GM21529 (cell line): ENCODE measurements around the gene STK33.

Source experiments
- ATAC-seq: cut with Tn5 transposase; IDR thresholded peaks from one replicate; pipeline ENCODE4 v1.9.1; 2021; ENCODE audit not compliant: unreplicated experiment

Gene STK33

DNA sequence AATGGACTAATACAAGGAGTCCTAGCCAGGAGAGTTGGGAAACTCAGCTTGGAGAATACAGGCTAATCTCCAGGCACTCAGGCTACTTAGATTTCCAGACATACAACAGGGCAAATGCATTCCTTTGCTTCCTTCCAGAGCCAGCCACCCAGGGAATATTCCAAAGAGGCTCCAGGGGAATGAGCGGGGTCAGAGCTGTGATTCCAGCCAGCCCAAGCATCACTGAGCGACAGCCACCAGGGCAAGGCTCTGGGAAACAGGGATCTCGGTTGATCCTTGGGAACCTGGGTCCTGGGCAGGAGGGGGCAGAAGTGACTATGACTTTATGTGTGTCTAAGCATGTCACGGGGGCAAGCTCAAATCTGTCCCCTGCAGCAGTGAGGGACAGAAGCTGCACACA lies 218.1 kb downstream of the STK33 start:
- no peak for ATAC-seq

DNA sequence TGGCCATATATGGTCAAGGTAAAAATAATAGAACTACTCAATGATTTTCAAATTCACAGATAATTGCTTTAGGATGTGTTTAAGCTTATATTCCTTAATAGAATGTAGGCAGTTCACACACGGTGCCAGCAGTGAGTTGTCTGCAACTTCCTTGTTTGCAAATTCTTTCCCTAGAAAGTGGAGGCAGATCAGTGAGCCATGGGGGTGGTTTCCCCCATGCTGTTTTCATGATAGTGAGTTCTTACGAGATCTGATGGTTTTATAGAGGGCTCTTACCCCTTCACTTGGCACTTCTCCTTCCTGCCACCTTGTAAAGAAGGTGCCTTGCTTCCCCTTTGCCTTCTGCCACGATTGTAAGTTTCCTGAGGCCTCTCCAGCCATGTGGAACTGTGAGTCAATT lies 218.6 kb downstream of the STK33 start:
- no peak for ATAC-seq

DNA sequence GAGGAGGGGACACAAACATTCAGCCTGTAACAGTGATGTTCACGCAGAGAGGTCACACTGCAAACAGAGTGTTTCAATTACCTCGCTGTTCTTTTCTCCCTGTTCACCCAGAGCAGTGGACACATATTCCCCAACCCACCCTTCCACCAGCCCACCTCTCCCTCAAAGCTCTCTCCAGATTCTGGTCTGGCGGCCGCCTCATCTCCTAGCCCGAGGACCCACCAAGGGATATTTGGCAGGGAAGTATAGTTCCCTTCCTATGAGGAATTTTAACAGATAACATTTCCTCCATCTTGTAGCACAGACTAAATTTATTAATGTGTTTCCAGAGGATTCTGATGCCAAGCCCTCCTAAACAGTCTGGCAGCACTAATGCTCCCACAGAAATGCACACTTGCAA lies 219.3 kb downstream of the STK33 start:
- ATAC-seq = no peak

GRCh38 chr11:8373519-8374432 lies 220.3 kb downstream of the STK33 start:
- no peak for ATAC-seq

GRCh38 chr11:8372641-8373381 lies 221.2 kb downstream of the STK33 start:
- ATAC-seq = no peak

GRCh38 chr11:8371516-8371884 lies 222.5 kb downstream of the STK33 start:
- ATAC-seq = no peak

GRCh38 chr11:8370812-8371515 lies 223.1 kb downstream of the STK33 start:
- no peak for ATAC-seq

- no peak for ATAC-seq
These were observed 224.3 kb downstream of the STK33 start for GRCh38 chr11:8369592-8370205.

GRCh38 chr11:8368772-8369171 lies 225.3 kb downstream of the STK33 start:
- ATAC-seq = no peak

GRCh38 chr11:8368194-8368593 lies 225.8 kb downstream of the STK33 start:
- ATAC-seq = no peak

GRCh38 chr11:8366316-8366715 lies 227.7 kb downstream of the STK33 start:
- no peak for ATAC-seq

DNA sequence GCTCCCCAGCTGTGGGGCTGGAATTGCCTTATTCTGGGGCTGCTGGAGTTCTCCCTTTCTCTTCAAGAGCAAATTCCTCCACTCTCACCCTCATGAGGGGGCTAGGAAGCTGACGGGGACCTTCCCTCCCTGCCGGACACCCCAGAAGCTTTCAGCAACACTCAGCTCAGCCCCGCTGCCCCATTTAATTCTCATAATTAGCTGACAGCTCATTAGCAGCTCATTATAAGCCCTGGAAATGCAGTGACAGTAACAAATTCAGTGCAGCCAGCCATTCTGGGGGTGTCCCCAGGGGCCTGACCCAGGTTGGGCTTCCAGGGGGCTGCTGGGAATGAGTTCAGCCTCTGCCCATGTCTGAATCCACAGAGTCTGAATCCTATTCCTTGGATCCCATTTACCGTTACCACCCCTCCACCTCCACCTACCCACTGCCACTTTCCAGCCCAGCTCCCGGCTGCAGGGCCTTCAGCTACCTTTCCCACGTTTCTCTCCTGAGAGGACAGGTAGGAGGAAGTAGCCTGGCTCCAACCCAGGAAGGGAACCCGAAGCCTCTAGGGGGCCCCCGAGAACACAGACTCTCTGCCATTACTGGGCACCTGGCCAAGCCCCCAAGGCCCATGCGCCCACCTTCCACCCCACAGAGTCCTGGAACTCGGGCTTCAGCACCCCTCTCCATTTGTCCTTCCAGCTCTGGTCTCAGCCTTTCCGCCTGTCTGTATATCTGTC lies 228.6 kb downstream of the STK33 start:
- ATAC-seq = no peak

DNA sequence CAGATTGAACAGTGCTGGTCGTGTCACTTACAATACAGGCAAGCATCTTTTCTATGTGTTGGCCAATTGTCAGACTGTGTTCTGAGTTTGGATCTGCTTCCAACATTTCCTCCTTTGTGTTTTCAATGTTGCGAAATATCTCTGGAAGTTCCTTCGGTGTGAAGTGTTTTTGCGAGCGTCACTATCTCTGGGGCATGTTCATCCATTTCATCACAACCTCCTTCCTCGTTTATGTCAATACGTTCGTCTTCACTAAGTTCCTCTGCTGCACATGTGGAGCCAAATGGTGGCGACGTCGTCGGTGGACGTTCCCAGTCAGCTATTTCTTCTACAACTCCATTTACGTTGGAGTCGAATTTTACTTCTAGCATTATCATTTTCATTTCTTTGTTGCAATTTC lies 230.1 kb downstream of the STK33 start:
- ATAC-seq = no peak

GRCh38 chr11:8362899-8363298 lies 231.1 kb downstream of the STK33 start:
- no peak for ATAC-seq

- ATAC-seq = no peak
These were observed 231.5 kb downstream of the STK33 start for GRCh38 chr11:8362491-8362890.

DNA sequence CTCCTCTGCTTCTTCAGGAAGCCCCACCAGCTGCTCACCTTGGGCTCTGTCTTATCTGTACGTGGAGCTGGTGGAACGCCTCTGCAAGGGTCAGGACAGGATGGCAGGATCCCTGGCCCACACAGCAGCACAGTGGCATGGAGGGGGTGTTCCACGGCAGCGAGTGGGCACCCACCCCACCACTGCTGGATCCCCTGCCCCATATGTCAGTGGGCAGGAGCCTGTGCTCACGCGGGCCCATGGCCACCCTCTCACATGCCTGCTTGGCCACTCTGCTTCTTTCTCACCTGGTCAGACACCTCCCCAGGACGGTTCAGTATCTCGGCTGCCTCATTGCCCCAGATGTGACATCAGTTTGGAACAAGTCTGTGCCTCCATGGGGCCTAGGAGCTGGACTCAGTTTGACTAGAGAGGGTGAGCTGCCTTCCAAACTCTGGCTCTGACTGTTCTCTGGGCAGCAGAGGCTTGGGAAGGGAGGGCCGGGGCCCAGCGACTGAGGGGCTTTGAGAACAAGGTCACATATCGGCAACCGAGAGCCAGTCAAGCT lies 232.3 kb downstream of the STK33 start:
- no peak for ATAC-seq

DNA sequence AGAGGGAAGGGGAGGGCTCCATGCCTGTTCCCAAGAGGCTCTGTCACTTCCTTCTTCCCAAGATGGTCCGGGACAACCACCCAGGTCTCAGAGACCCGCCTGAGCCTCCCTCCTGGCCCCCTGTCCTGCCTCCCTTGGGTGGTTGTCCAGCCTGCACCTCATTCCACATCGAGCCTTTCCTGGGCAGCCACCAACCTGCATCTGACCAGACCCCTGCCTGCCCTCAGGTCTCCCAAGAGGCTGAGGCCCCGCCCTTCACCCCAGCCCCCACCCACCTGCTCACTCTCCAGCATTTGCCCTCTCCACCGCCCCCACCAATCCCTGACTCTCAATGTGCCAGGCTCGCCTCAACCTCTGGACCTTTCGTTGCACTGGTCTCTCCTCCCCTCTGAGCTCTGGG lies 232.8 kb downstream of the STK33 start:
- ATAC-seq = no peak

DNA sequence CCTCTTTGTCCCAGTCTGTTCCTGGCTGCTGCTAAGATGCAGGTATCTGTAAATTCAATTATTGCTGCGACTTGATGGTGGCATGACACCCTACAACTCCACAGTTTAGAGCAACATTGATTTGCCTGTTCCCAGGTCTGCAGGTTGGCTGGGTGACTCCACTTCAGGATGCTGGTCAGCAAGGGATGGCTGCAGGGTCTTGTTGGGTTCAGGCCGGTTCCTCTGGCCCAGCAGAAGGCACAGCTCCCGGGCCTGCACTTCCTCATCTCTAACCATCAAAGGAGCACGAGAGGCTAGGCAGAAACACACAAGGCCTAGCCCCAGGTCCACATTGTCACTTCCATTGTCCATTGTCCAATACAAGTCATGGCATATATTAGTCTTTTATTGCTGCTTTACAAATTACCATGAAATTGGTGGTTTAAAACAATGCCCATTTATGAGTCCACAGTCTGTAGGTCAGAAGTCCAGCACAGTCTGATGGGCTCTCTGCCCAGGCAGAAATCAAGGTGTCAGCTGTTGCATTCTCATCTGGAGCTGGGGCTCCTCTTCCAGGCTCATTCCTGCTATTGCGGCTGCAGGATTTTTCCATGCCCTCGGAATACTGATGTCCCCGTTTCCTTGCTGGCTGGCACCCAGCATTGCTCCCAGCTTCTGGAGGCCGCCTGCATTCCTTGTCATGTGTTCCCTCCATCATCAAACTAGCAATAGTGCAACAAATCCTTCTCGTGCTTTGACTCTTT lies 233.8 kb downstream of the STK33 start:
- no peak for ATAC-seq

- no peak for ATAC-seq
These were observed 234.5 kb downstream of the STK33 start for GRCh38 chr11:8359521-8359920.
